ENCODE results near the gene FBXO2. TPM values are rescaled to one million over a fixed set of nuclear protein-coding genes. Genes with fewer than 3 reads are reported as not detected.

The FBXO2 gene
- total and polyA plus RNA-seq, 3 experiments from 2014 or later = 1.8 to 4.6 (median 2.0) TPM

- Mint-ChIP-seq H3K27me3 (peaks cover 35 to 54% of the 10 kb centered on the region in 2 donors), H3K27ac (peak overlapping the region in 4 of 8 donors; percentile 8 to 54 (median 40)), H3K4me3 (peak overlapping the region; percentile 55 to 87 (median 79)), H3K4me1 (peaks cover 26 to 38% (median 31%) of the 10 kb centered on the region in 3 donors), H3K9me3 (no peaks in the 10 kb centered on the region), H3K36me3 (peaks cover 0 to 1% (median 0%) of the 10 kb centered on the region in 3 donors)
- ChIA-PET POLR2A (interaction anchor here (0.7 to 1.4 kb wide), 2 partner anchors 9 to 45 kb away, joined by 7 to 8 read pairs; partner anchors contain the start of genes AGTRAP and MAD2L2), CTCF (interaction anchor here (0.9 to 2.0 kb wide), 3 partner anchors 20 to 29 kb away, joined by 3 to 7 read pairs (median 4); partner anchors contain the start of gene FBXO6)
- Histone ChIP-seq H3K27ac (ENCODE audit: low read depth, low read length) (no peak overlapping the region), H3K9me3 (ENCODE audit: low read length) (no peaks in the 10 kb centered on the region), H3K4me1 (ENCODE audit: insufficient read depth, low read length) (peaks cover 30% of the 10 kb centered on the region), H3K4me3 (ENCODE audit: low read length) (no peak overlapping the region), H3K36me3 (ENCODE audit: insufficient read depth, low read length) (no peaks in the 10 kb centered on the region), H3K27me3 (ENCODE audit: insufficient read depth, low read length, poor library complexity, severe bottlenecking) (peaks cover 5% of the 10 kb centered on the region)
- DNase-seq = no peak
Measured at GRCh38 chr1:11690397-11691301, 36.4 kb upstream of the FBXO2 start.

- Histone ChIP-seq H3K9me3 (ENCODE audit: low read length) (no peaks in the 10 kb centered on the region), H3K27me3 (ENCODE audit: insufficient read depth, low read length, poor library complexity, severe bottlenecking) (peaks cover 5% of the 10 kb centered on the region), H3K27ac (ENCODE audit: low read depth, low read length) (no peak overlapping the region), H3K4me1 (ENCODE audit: insufficient read depth, low read length) (peaks cover 27% of the 10 kb centered on the region), H3K4me3 (ENCODE audit: low read length) (no peak overlapping the region), H3K36me3 (ENCODE audit: insufficient read depth, low read length) (no peaks in the 10 kb centered on the region)
- peaks cover 0 to 1% (median 0%) of the 10 kb centered on the region in 3 donors for H3K36me3 Mint-ChIP-seq
- H3K4me3 Mint-ChIP-seq = peak overlapping the region in 1 of 7 donors; percentile 40
- no peak for DNase-seq
- ChIA-PET CTCF (no interaction called here), POLR2A (no interaction called here)
- peaks cover 21 to 33% (median 26%) of the 10 kb centered on the region in 3 donors for H3K4me1 Mint-ChIP-seq
- H3K27me3 Mint-ChIP-seq = peaks cover 35 to 50% of the 10 kb centered on the region in 2 donors
- H3K9me3 Mint-ChIP-seq = no peaks in the 10 kb centered on the region
- no peak overlapping the region for H3K27ac Mint-ChIP-seq
Measured at GRCh38 chr1:11688506-11688905, 34.3 kb upstream of the FBXO2 start.

DNA sequence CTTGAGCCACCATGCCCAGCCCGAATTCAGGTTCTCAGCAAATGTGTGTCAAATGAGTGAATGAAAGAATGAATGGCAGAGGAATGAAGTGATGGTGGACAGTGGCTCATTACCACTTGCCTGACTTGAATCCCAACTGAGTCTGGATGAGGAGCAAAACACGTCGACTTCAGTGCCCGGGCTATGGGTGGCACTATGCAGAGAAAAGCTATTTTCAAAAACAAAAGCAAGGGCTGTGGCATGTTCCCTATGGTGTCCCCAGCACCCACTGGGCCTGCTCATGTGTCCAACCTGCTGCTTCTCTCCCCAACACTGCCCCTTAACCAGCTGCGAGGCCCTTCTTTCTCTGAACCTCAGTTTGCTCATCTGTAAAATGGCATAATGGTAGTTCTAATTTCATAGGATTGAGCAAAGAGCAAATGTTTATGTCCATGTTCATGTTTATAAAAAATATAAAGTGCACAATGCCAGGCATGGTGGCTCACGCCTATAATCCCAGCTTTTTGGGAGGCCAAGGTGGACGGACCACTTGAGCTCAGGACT is 31.1 kb upstream of the FBXO2 start:
- DNase-seq = no peak
- CTCF ChIA-PET = interaction anchor here (1.4 to 2.4 kb wide), 3 partner anchors 34 to 50 kb away, joined by 3 to 8 read pairs (median 7); partner anchors contain the start of gene AGTRAP
- Mint-ChIP-seq H3K36me3 (peaks cover 0 to 3% (median 0%) of the 10 kb centered on the region in 3 donors), H3K4me3 (peak overlapping the region in 1 of 7 donors; percentile 58), H3K27ac (peak overlapping the region in 1 of 8 donors; percentile 50), H3K4me1 (peaks cover 11 to 18% (median 12%) of the 10 kb centered on the region in 3 donors), H3K27me3 (peaks cover 18 to 31% of the 10 kb centered on the region in 2 donors), H3K9me3 (no peaks in the 10 kb centered on the region)
- Histone ChIP-seq H3K4me3 (ENCODE audit: low read length) (no peak overlapping the region), H3K36me3 (ENCODE audit: insufficient read depth, low read length) (no peaks in the 10 kb centered on the region), H3K9me3 (ENCODE audit: low read length) (no peaks in the 10 kb centered on the region), H3K27ac (ENCODE audit: low read depth, low read length) (no peak overlapping the region), H3K27me3 (ENCODE audit: insufficient read depth, low read length, poor library complexity, severe bottlenecking) (no peaks in the 10 kb centered on the region), H3K4me1 (ENCODE audit: insufficient read depth, low read length) (peaks cover 9% of the 10 kb centered on the region)
- POLR2A ChIA-PET = no interaction called here

DNA sequence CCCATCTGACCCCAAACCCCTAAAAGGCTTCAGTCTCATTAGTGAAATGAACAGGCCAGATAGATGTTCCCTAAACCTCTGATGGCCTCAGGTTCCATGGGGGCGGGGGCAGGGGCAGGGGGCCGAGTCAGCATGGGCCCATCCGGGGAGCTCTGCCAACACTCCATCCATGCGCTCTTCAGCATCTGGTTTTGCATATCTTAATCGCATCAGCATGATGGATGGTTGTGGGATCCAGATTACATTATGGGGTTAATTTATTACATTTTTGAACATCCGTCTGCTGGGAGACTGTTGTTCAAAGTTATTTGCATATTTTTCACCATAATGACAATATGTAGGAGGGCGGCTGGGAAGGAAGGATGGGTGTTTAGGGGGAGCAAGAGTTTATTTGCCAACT is 29.8 kb upstream of the FBXO2 start:
- H3K9me3 Mint-ChIP-seq = no peaks in the 10 kb centered on the region
- Histone ChIP-seq H3K9me3 (ENCODE audit: low read length) (no peaks in the 10 kb centered on the region), H3K36me3 (ENCODE audit: insufficient read depth, low read length) (no peaks in the 10 kb centered on the region), H3K27ac (ENCODE audit: low read depth, low read length) (no peak overlapping the region), H3K27me3 (ENCODE audit: insufficient read depth, low read length, poor library complexity, severe bottlenecking) (no peaks in the 10 kb centered on the region), H3K4me1 (ENCODE audit: insufficient read depth, low read length) (peaks cover 7% of the 10 kb centered on the region), H3K4me3 (ENCODE audit: low read length) (no peak overlapping the region)
- peaks cover 14 to 22% (median 16%) of the 10 kb centered on the region in 3 donors for H3K4me1 Mint-ChIP-seq
- H3K4me3 Mint-ChIP-seq = no peak overlapping the region
- H3K27me3 Mint-ChIP-seq = peaks cover 12 to 22% of the 10 kb centered on the region in 2 donors
- POLR2A ChIA-PET = interaction anchor here (0.6 kb wide), 1 partner anchor 17 kb away, joined by 3 read pairs; no protein-coding TSS in a partner anchor
- CTCF ChIA-PET = interaction anchor here (3.2 kb wide), 1 partner anchor 20 kb away, joined by 26 read pairs; the partner anchor contains the start of gene FBXO6
- DNase-seq = no peak
- H3K27ac Mint-ChIP-seq = no peak overlapping the region
- peaks cover 0 to 4% (median 0%) of the 10 kb centered on the region in 3 donors for H3K36me3 Mint-ChIP-seq

GRCh38 chr1:11682799-11683198 is 28.6 kb upstream of the FBXO2 start:
- Mint-ChIP-seq H3K4me3 (peak overlapping the region in 3 of 7 donors; percentile 15 to 61 (median 54)), H3K27me3 (peaks cover 7 to 13% of the 10 kb centered on the region in 2 donors), H3K9me3 (no peaks in the 10 kb centered on the region), H3K36me3 (peaks cover 0 to 6% (median 0%) of the 10 kb centered on the region in 3 donors), H3K27ac (no peak overlapping the region), H3K4me1 (peaks cover 18 to 28% (median 22%) of the 10 kb centered on the region in 3 donors)
- Histone ChIP-seq H3K4me1 (ENCODE audit: insufficient read depth, low read length) (peaks cover 7% of the 10 kb centered on the region), H3K27me3 (ENCODE audit: insufficient read depth, low read length, poor library complexity, severe bottlenecking) (no peaks in the 10 kb centered on the region), H3K4me3 (ENCODE audit: low read length) (no peak overlapping the region), H3K9me3 (ENCODE audit: low read length) (no peaks in the 10 kb centered on the region), H3K27ac (ENCODE audit: low read depth, low read length) (no peak overlapping the region), H3K36me3 (ENCODE audit: insufficient read depth, low read length) (no peaks in the 10 kb centered on the region)
- CTCF ChIA-PET = interaction anchor here (1.4 to 3.2 kb wide), 4 partner anchors 19 to 40 kb away, joined by 5 to 26 read pairs (median 12); partner anchors contain the start of gene FBXO6
- POLR2A ChIA-PET = no interaction called here
- no peak for DNase-seq

GRCh38 chr1:11682287-11682771 is 28.1 kb upstream of the FBXO2 start:
- ChIA-PET POLR2A (interaction anchor here (1.3 to 1.8 kb wide), 5 partner anchors 8 to 226 kb away, joined by 5 to 9 read pairs (median 8); partner anchors contain the start of gene FBXO6), CTCF (interaction anchor here (0.8 to 3.2 kb wide), 6 partner anchors 18 to 39 kb away, joined by 3 to 26 read pairs (median 6); partner anchors contain the start of gene FBXO6)
- Mint-ChIP-seq H3K9me3 (no peaks in the 10 kb centered on the region), H3K27ac (peak overlapping the region in 3 of 8 donors; percentile 4 to 92 (median 55)), H3K4me3 (peak overlapping the region; percentile 36 to 99 (median 90)), H3K36me3 (peaks cover 0 to 6% (median 0%) of the 10 kb centered on the region in 3 donors), H3K27me3 (peaks cover 3 to 10% of the 10 kb centered on the region in 2 donors), H3K4me1 (peaks cover 18 to 28% (median 22%) of the 10 kb centered on the region in 3 donors)
- Histone ChIP-seq H3K27ac (ENCODE audit: low read depth, low read length) (no peak overlapping the region), H3K9me3 (ENCODE audit: low read length) (no peaks in the 10 kb centered on the region), H3K4me1 (ENCODE audit: insufficient read depth, low read length) (peaks cover 7% of the 10 kb centered on the region), H3K27me3 (ENCODE audit: insufficient read depth, low read length, poor library complexity, severe bottlenecking) (no peaks in the 10 kb centered on the region), H3K36me3 (ENCODE audit: insufficient read depth, low read length) (no peaks in the 10 kb centered on the region), H3K4me3 (ENCODE audit: low read length) (no peak overlapping the region)
- DNase-seq = no peak

DNA sequence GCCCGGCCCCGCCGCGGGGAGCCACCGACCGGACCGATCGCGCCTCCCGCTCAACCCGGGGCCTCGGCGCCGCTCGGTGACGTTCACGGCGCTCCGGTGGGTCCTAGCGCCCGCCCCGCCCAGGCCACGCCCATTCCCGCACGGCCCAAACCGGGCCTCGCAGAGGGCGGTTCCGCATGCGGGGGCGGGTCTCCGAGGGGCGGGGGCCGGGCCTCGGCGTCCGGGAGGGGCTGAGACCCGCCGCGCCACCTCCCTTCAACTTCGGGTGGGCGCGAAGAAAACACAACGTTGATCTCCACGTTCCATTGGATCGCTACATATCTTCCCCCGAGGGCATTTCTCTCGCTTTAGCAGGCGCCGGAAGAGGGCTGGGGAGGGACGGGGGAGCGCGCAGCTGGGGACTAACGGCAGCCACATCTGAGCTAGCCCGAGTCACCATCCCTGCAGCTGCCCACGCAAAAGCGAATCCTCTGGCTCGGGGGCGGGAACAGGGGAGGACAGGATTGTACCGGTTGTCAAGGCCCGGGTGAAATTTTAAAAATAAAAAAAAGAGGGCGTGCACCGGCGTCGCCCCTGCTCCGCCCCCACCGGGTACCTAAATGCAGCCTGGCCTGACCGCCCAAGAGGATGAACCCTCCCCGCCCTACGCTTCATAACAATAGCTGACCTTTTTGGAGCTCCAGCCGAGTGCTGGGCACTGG is 27.0 kb upstream of the FBXO2 start, which contains the start of gene MAD2L2:
TSS of gene MAD2L2 (minus strand) at position 78 of the 701 bp plus-strand sequence. CDS start 547 bp downstream, outside the sequence.
- Histone ChIP-seq H3K27ac (ENCODE audit: low read depth, low read length) (peak within 1 kb of the TSS; percentile 64), H3K4me3 (ENCODE audit: low read length) (peak within 1 kb of the TSS; percentile 78), H3K36me3 (ENCODE audit: insufficient read depth, low read length) (no peaks in the 10 kb centered on the region), H3K4me1 (ENCODE audit: insufficient read depth, low read length) (peaks cover 7% of the 10 kb centered on the region), H3K9me3 (ENCODE audit: low read length) (no peaks in the 10 kb centered on the region), H3K27me3 (ENCODE audit: insufficient read depth, low read length, poor library complexity, severe bottlenecking) (no peaks in the 10 kb centered on the region)
- no peaks in the 10 kb centered on the region for H3K9me3 Mint-ChIP-seq
- ChIA-PET CTCF (interaction anchor here (0.7 to 3.2 kb wide), 7 partner anchors 17 to 644 kb away, joined by 3 to 26 read pairs (median 5); partner anchors contain the start of gene FBXO6), POLR2A (interaction anchor here (0.6 to 1.8 kb wide), 7 partner anchors 9 to 616 kb away, joined by 3 to 9 read pairs (median 6); partner anchors contain the start of gene FBXO6)
- DNase-seq = peak; percentile 86 to 92 (median 90)
- H3K27me3 Mint-ChIP-seq = peaks cover 3 to 4% of the 10 kb centered on the region in 2 donors
- peaks cover 18 to 28% (median 22%) of the 10 kb centered on the region in 3 donors for H3K4me1 Mint-ChIP-seq
- peaks cover 0 to 14% (median 0%) of the 10 kb centered on the region in 3 donors for H3K36me3 Mint-ChIP-seq
- peak within 1 kb of the TSS; percentile 84 to 94 (median 91) for H3K27ac Mint-ChIP-seq
- H3K4me3 Mint-ChIP-seq = peak within 1 kb of the TSS; percentile 89 to 99 (median 95)

Data from CD8-positive, alpha-beta memory T cell (primary cell).